ENCODE measurements around the gene ZMPSTE24. TPM values are rescaled to one million over a fixed set of nuclear protein-coding genes. Genes with fewer than 3 reads are reported as not detected.
"Not testable (repeated sequence)": the region's sequence is repeated elsewhere in the genome, so short reads cannot be mapped to it uniquely, and the experiment has no call there.

ZMPSTE24 gene
- 10 to 100 TPM in 2 of 4 donors, 1 to 10 TPM in 2; 3.4 to 40.8 (median 23.7) TPM for total RNA-seq

- intact Hi-C loops (cut with DNase I; ENCODE audit: low total_unique reads): no loop called here
- Histone ChIP-seq H3K9me3 (no peaks in the 10 kb centered on the region), H3K4me3 (peak within 1 kb of the TSS; percentile 49 to 87 (median 73)), H3K36me3 (peaks cover 0 to 22% (median 10%) of the 10 kb centered on the region in 4 donors), H3K27ac (peak within 1 kb of the TSS; percentile 91 to 96 (median 96)), H3K4me1 (peaks cover 6 to 31% (median 22%) of the 10 kb centered on the region in 4 donors), H3K27me3 (no peaks in the 10 kb centered on the region)
- 0% methylated on average over 5 to 48 of the region's 48 CpGs for WGBS, 2 donors (ENCODE audit: low coverage in 1 of 2)
- DNase-seq: peak; percentile 96
- peak in 1 of 5 experiments; percentile 5 for TF ChIP-seq CTCF (IDR thresholded peaks at IDR 0.05)
- peak; percentile 52 to 69 (median 63) for TF ChIP-seq POLR2AphosphoS5 (IDR thresholded peaks at IDR 0.05)
- TF ChIP-seq POLR2A (IDR thresholded peaks at IDR 0.05): peak; percentile 63
- no peak for TF ChIP-seq EP300 (IDR thresholded peaks at IDR 0.05; ENCODE audit: low read depth)
- in situ Hi-C loops (cut with MboI; ENCODE audit: low pct_ligation_motif_present in 1 of 4, low pct_unique_long_range_greater_than_20kb in 1 of 4, low sequenced_read_pairs in 3 of 4): no loop called here
Observed at GRCh38 chr1:40257688-40258444, at the start of gene ZMPSTE24. TSS of gene ZMPSTE24 (plus strand) at chr1:40258236. CDS start at chr1:40258272, 36 bp downstream.

GRCh38 chr1:40210511-40211204 is 47.4 kb upstream of the ZMPSTE24 start:
- in situ Hi-C loops (cut with MboI; ENCODE audit: low pct_ligation_motif_present in 1 of 4, low pct_unique_long_range_greater_than_20kb in 1 of 4, low sequenced_read_pairs in 3 of 4): no loop called here
- no peaks in the 10 kb centered on the region for H3K9me3 ChIP-seq

GRCh38 chr1:40218333-40218732 is 39.7 kb upstream of the ZMPSTE24 start:
- DNase-seq: no peak
- Histone ChIP-seq H3K27me3 (no peaks in the 10 kb centered on the region), H3K4me1 (no peaks in the 10 kb centered on the region), H3K36me3 (peaks cover 0 to 7% (median 0%) of the 10 kb centered on the region in 4 donors), H3K4me3 (no peak overlapping the region), H3K27ac (no peak overlapping the region), H3K9me3 (no peaks in the 10 kb centered on the region)
- intact Hi-C loops (cut with DNase I; ENCODE audit: low total_unique reads) (no loop called here), in situ Hi-C loops (cut with MboI; ENCODE audit: low pct_ligation_motif_present in 1 of 4, low pct_unique_long_range_greater_than_20kb in 1 of 4, low sequenced_read_pairs in 3 of 4) (no loop called here)
- TF ChIP-seq POLR2A (IDR thresholded peaks at IDR 0.05) (no peak), POLR2AphosphoS5 (IDR thresholded peaks at IDR 0.05) (no peak), EP300 (IDR thresholded peaks at IDR 0.05; ENCODE audit: low read depth) (no peak), CTCF (IDR thresholded peaks at IDR 0.05) (no peak)
- WGBS, 2 donors (ENCODE audit: low coverage in 1 of 2): 96 to 97% methylated on average over 5 of the region's 5 CpGs

More at GRCh38 chr1:40210511-40211204, 47.4 kb upstream of the ZMPSTE24 start:
- Histone ChIP-seq H3K27me3 (no peaks in the 10 kb centered on the region), H3K36me3 (peaks cover 0 to 22% (median 5%) of the 10 kb centered on the region in 4 donors), H3K4me1 (no peaks in the 10 kb centered on the region), H3K27ac (no peak overlapping the region), H3K4me3 (no peak overlapping the region)
- intact Hi-C loops (cut with DNase I; ENCODE audit: low total_unique reads): no loop called here
- TF ChIP-seq POLR2A (IDR thresholded peaks at IDR 0.05): no peak
- TF ChIP-seq POLR2AphosphoS5 (IDR thresholded peaks at IDR 0.05): no peak
- no peak for TF ChIP-seq EP300 (IDR thresholded peaks at IDR 0.05; ENCODE audit: low read depth)
- TF ChIP-seq CTCF (IDR thresholded peaks at IDR 0.05): no peak
- no peak for DNase-seq
- 88 to 90% methylated on average over 3 of the region's 3 CpGs for WGBS, 2 donors (ENCODE audit: low coverage in 1 of 2)

- H3K9me3 ChIP-seq; in situ Hi-C loops (cut with MboI; ENCODE audit: low pct_ligation_motif_present in 1 of 4, low pct_unique_long_range_greater_than_20kb in 1 of 4, low sequenced_read_pairs in 3 of 4); H3K27ac ChIP-seq; H3K4me3 ChIP-seq; intact Hi-C loops (cut with DNase I; ENCODE audit: low total_unique reads); H3K27me3 ChIP-seq; H3K4me1 ChIP-seq; H3K36me3 ChIP-seq; DNase-seq: not testable (repeated sequence)
- WGBS, 2 donors (ENCODE audit: low coverage in 1 of 2): 96 to 100% methylated on average over 4 to 18 of the region's 18 CpGs
Observed at GRCh38 chr1:40221471-40221905, 36.5 kb upstream of the ZMPSTE24 start.
